ENCODE data around the gene PIGW. TPM values are rescaled to one million over a fixed set of nuclear protein-coding genes. Genes with fewer than 3 reads are reported as not detected.

The PIGW gene
- total and polyA plus RNA-seq, 9 of the 15 experiments (the other 6 are each of a cell fraction or from before 2014, with no cell fraction given) = 9.5 to 33.9 (median 21.2) TPM

DNA sequence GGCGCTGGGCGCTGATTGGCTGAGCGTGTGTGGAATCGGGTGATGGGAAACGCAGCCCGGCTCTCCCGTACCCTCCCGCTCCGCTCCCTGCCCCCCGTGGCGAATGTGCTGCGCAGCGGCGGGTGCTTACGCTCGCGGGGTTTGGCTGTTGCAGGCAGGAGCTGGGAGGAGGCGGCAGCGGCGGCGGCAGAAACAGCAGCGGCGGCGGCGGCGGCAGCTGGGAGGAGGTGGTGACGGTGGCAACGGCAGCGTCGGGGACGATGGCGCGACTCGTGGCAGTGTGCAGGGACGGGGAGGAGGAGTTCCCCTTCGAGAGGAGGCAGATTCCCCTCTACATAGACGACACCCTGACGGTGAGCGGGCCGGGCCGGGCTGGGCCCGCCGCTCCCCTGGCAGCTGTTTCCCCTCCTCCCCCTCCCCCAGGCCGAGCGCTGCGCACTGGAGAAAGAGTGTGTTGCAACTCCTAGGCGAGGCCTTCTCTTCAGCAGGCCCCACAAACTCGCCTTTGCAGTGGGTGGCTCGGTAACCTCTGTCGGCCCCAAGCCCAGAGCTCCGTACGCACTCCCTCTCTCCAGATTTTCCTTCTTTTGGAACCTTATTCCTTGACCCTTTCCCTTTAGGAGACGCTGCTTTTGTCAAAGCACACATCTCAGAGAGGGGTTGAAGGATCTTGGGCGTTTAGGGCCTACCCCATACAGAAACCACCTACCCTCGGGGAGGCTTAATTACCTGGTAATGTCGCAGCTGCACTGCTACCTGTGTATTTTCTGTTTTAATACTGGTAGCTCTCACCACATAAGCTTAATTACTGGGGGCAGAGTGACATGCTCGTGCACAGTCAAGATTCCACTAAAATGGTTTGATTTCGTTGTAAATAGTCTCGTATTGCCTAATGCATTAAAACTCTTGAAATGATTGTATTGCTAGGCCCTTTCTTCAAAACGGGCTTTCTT, 11.0 kb downstream of the PIGW start (continued):
- TF ChIP-seq MGA (IDR thresholded peaks at IDR 0.05) (peak; percentile 26; the same call in 1 of the 2 replicates), LEF1 (IDR thresholded peaks at IDR 0.05) (no peak), ZMIZ1 (IDR thresholded peaks at IDR 0.05; ENCODE audit: low read depth in 2 of 2, low read length in 2 of 2) (0 out of 4 replicates have a peak, but pooled peaks of 1 of the 2 experiments have one; percentile 39), ZNF232 (CRISPR knock-in tag; IDR thresholded peaks at IDR 0.05) (no peak), DNMT1 (IDR thresholded peaks at IDR 0.05) (no peak), GABPB1 (CRISPR knock-in tag; IDR thresholded peaks at IDR 0.05) (peak; percentile 55; the same call in 1 of the 2 replicates), KLF13 (tag; IDR thresholded peaks at IDR 0.05; ENCODE audit: borderline replicate concordance, low read depth) (no peak), TARDBP (IDR thresholded peaks at IDR 0.05) (no peak)
